ENCODE results near the gene TSPAN5.
A peak's percentile ranks its signal among the peaks of the same experiment; 100 is the strongest.
"Not testable (repeated sequence)": the region's sequence is repeated elsewhere in the genome, so short reads cannot be mapped to it uniquely, and the experiment has no call there.

TSPAN5 gene

DNA sequence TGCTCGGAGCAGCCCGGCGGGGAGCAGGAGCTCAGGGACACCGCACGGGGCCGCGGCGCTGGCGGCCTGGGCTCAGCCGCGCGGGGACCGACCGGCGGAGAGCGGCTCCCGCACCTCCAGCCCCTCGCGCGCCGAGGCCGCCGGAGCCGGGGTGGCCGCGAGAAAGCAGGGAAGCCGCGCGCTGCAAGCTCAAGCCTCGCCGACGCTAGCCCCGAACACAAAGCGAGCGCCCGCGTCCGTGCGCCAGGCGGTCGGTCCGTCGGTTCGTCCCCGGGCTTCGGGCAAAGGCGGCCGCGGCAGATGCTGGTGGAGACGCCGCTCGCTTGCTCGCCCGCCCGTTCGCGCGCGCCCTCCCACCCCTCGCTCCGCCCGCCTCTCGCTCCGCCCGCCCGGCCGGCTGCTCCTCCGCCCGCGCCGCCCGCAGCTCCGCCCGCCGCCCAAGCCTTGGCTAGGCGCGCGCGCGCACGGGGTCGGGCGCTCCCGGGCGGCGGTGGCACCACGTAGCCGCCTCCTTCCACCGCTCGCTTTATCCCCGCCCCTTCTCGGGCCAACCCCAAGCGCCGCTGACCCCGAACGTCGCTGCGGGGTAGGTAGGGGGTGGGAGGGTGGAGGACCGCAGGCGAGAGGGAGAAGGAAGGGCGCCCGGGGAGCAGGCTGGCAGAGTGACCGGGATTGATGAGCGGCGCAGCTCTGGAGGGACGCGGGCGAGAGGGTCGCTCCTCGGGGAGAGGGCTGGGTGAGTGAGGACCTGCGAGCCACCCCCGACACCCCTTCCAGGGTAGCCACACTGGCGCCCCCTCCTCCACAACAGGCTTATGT is at the start of gene TSPAN5:
TSS of gene TSPAN5 (minus strand) at position 325 of the 819 bp plus-strand sequence.
- peak; percentile 89 for DNase-seq

DNA sequence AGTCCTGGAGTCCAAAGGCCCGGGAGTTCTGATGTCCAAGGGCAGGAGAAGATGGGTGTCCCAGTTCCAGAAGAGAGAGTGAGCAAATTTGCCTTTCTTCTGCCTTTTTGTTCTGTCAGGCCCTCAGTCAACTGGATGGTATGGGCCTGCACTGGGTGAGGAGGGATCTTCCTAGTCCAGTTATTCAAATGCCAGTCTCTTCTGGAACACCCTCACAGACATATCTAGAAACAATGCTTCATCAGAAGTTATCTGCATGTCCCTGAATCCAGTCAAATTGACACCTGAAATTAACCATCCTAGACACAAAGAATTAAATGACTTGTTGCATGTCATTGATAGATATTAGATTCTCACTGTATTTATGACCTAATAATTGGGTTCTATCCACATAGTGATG is 48.5 kb upstream of the TSPAN5 start:
- DNase-seq, result no peak

DNA sequence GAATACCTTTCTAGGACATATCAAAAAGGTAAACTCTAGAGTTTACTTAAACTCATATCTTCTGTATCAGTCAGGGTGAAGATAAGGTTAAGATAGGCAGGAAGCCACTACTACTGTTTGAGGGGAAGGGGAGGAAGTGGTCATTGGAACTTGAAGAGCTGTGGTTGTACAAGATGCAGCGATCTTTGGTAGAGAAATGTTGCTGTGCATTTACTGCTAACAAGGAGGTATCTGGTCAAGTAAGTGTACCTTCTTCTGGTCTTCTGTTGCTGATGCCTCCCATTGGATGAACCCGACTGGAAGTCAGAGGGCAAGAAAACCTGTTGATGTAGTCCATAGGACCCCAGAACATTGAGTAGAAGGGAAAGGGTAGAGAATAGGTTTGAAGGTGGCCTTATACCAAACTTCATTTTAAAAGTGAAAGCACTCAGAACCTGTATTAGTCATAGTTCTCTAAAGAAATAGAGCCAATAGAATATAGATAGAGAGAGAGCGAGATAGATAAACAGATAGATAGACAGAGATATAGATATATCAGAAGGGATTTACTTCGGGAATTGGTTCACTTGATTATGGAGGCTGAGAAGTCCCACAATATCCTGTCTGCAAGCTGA is 47.9 kb upstream of the TSPAN5 start:
- no peak for DNase-seq

DNA sequence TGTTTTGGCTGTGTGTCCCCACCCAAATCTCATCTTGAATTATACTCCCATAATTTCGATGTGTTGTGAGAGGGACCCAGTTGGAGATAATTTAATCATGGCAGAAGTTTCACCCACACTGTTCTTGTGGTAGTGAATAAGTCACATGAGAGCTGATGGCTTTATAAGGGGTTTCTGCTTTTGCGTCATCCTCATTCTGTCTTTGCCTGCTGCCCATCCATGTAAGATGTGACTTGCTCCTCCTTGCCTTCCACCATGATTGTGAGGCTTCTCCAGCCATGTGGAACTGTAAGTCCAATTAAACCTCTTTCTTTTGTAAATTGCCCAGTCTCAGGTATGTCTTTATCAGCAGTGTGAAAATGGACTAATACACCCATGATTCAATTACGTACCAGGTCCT is 47.2 kb upstream of the TSPAN5 start:
- DNase-seq, result not testable (repeated sequence)

DNA sequence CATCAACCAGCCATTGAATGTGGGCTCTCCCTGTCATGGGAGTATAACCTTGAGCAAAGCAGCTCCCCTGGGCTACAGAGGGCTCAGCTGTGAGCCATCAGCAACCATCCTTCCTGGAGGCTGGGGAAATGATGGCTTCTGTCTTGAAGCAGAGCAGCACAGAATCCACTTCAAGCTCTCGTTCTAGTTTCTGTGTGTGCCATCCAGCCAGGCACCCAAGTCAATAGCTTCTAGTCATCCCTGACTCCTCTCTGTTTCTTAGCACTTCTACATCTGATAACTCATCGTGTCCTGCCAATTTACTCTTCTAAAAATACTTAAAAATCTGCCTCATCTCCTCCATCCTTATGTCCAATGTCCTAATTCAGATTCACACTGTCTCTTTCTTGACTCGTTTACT is 42.2 kb upstream of the TSPAN5 start:
- no peak for DNase-seq

DNA sequence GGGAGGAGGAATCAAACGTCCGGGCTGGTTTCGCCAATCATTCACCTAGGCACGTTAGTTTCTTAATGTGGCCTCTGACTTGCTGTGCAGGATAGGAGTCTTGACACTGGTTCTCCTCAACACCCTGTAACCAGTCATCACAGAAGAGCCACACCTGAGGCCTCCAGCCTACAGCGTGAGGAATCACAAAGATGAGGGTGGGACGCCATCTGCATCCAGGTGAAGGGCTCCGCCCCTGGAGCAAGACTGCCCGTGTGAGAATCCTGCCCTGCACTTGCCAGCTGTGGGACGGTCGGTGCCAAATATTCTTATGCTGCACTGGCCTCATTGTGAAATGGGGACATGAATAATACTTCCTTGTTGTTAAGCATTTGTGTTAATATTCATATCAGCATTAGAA is 35.7 kb upstream of the TSPAN5 start:
- DNase-seq, result no peak

DNA sequence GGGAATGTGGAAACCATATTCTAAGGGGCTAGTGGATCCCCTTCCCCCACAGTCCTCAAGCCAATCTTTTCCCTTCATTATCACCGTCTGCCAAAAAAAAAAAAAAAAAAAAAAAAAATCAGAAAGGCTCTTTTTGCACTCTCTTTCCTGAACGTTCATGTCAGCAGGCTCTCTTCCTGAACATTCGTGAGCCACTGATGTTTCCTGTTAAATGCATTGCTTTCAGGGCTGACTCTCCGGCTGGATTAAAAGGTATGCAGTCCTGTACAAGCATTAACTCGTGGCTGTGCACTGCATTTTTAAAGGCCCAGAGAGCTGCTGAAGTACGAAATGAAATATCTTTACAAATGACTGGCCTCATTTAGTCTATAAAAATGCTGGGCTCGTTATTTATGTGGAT is 34.0 kb upstream of the TSPAN5 start:
- DNase-seq, result no peak

DNA sequence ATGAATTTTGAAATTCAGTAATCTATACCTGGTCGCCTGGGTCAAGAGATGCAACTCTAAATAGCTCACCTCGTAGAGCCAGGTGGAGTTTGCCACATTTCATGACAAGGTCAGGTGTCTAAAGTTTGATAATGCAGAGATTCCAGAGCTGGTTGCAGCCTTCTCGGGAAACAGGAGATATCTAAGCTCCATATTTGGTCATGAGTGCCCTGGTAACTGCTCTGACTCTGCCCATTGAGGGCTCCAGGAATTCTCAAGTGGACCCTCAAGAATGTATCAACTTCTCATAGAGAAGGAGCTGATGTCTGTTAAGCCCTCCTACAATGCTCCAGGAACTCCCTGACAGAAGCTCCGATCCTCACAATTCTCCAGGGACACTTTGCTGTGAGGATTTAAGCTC is 33.2 kb upstream of the TSPAN5 start:
- DNase-seq, result no peak

DNA sequence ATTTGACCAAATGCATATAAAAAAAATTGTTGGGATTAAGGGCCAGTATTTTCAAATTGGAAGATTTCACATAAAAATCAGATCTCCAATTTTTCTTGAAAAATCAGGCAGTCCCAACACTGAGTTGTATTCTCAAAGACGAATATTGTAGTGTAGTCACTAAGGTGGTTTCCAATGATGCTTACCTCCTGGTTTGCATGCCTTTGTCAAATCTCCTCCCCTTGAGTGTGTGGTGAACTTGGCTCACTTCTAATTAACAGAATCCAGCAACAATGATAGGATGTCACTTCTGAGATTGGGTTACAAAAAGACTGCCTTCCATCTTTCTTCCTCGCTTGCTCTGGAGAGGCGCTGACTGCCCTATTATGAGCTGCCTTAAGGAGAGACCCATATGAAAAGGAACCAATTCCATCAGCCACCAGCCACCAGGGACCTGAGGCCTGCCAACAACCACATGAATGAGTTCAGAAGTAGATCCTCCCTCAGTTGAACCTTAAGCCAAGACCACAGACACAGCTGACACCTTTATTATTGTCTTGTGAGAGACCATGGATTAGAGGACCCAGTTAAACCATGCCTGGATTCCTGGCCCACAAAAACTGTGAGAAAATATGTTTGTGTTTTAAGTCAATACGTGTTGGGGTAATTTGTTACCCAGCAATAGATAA is 31.2 kb upstream of the TSPAN5 start:
- DNase-seq, result no peak

DNA sequence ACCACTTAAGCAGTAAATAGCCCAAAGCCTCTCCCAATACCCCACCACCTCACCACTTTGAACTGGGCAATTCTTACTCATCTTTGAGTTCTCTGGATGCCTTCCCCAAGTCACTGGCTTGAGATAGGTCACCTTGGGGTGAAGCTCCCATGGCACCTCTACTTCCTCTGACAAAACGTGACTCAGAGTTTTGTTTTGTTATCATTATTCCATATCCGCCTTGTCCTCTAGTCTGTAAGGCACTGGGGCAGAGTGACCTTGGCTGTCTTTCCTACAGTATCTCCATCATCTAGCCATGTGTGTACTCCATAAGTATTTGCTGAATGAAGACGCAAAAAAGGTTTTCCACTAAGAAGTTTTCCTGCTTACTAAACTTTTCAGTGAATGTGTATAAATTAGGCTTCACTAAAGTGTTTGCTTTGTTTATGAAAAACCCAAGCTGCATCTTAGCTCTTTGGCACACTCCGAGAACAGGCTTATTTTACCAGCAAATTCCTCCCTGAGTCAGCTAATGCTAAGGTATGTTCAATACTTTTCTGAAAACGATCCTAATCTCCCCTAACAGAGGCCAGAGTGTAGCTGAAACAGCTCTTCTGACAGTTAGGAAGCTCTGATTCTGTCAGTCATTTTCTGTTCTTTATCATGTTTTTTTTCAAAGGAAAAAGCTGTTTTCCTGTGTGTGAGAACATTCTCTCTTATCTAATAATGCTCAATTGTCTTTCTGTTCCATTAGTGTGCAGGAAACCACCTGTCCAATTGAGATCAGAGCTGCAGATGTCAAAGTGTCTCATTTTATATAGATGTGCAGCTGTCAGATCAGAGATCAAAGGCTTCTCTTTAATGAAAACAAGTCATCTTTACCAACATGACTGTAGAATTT is 30.2 kb upstream of the TSPAN5 start:
- peak; percentile 12 for DNase-seq

DNA sequence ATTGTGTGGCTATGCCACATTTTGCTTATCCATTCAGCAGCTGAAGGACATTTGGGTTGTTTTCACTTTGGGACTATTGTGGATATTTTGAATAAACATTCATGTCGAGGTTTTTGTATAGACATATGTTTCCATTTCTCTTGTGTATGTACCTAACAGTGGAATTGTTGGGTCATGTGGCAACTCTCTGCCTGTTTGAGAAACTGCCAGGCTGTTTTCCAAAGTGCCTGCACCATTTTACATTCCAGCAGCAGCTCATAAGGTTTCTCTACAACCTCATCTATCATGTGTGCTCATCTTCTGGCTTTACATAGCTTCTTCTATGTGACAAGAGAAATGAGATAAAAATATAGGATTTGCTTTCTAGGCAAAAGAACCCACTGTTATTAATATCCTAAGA is 29.5 kb upstream of the TSPAN5 start:
- DNase-seq, result no peak

DNA sequence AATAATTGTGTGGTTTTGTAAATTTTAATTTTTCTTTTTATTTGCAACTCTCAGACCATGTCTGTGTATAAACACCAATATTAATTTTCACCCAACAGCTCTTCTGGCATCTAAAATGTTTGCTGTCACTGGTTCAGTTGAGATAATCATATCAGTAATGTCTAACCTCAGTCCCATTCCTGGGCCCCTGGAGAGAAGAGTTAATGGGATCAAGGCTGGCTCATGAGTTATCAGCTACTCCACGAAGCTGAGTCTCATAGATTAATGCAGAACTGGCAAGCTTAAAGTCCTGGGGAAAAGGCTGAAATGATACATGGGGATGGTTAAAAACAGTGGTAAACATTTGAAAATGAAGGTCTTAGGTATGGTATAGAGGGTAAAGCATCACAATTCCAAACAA is 28.4 kb upstream of the TSPAN5 start:
- peak; percentile 93 for DNase-seq

DNA sequence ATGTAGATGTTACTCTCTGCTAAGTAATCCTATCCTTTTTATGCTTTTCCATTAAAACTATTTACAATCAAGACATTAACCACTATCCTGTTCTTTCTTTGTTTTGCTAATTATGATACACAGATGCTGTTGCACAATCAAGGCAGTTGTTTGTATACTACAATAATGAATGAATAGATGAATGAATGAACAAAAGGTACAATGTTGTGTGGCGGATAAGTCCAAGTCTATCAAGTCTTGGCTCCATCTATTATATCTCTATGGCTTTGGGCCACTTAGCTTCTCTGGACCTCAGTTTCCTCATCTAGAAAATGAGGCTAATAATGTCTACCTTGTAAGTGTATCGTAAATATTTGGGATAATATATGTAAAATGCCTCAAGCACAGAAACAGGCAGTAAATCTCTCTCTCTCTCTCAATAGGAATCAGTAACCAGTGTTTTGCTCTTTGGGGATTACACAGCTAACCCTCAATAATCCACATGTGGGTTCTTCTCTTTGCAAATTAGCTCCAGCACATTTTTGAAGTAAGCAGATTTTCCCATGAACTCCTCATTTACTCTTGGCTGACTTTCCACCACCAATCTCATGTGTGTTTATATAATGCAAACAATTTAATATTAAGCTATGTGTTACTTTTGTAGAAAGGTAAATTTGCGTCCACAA is 27.8 kb upstream of the TSPAN5 start:
- DNase-seq, result peak; percentile 57

DNA sequence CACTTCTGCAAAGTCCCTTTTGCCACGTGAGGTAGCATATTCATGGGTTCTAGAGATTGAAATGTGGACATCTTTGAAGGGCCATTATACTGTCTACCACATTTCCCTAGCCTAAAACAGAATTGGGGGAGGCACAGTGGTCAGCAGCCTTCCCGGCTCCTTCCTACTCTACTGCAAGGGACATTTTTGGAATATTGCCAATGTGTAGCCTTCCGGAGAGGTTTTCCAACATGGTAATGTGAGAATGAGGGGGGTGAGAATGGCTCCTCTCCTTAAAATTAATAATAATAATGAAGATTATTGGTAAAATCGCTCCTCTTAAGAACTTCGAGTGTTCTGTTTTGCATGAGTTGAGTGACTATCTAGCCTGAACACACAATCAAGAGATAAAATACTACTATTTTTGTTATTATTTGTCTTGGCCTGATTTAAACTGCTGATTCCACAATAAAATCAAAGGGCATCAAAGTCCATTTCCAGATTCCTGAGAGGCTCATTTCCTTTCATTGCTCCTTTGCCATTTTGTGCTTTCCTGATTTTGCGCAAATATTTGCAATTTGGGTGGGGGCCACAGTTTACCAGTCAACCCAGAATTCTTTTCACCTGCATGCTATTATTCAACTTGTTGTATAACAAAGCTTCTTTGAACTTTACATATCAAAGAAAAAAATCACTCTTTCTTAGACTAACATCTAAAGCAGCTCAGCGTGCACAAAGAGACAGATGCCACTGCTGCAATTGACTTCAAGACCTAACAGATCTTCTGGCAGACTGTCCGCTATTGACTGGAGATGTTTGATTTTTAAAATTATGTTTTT is 27.0 kb upstream of the TSPAN5 start:
- no peak for DNase-seq

DNA sequence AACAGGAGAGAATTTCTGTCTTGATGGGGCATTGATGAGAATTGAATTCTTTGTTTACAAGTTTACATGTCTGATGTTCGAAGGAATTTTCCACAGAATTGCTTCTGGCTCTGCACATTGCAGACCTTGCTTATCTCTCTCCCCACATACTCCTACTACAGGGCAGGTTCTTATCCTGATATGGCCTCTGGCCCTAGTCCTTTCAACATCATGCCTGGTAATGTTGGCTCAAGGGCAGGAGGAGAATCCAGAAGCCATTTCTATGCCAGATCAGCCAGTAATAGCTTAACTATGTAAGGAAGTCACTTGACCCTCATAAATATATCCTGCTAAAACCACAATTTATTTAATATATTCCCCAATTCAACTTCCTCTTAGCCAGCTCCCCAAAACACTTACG is 24.3 kb upstream of the TSPAN5 start:
- DNase-seq, result no peak

DNA sequence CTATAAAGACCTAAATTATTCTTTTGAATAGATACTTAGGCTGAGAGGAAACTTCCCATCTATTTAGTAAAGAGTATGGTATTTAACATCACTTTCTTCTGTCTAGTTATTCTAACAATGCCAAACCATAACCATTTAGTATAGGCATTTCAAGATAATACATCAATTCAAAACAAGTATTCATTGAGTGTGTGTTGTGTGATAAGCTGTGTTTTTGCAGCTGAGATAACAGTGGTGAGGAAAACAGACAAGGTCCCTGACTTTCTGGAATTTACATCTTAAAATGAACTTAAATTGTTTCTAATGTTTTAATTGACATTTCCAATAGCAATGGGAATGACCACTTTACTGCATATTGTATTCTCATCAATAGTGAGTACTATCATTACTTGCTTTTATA is 22.4 kb upstream of the TSPAN5 start:
- DNase-seq, result no peak

DNA sequence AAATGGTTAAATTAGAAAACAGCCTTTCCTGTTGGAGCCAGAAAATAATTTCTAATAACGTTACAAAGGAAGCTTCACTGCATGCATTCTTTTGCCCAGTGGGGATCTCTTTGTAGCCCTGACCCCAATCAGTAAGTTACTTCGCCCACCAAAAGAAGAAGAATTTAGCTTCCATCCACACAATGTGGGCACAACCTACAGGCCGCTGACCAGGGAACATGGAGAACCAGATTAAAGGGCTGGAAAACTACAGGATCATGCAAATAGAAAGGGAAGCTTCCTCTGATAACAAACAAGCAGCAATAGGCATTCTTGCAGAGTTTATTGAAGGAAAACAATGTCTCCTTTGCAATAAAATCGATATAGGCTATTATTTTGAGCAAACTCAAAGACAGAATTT is 21.3 kb upstream of the TSPAN5 start:
- no peak for DNase-seq

DNA sequence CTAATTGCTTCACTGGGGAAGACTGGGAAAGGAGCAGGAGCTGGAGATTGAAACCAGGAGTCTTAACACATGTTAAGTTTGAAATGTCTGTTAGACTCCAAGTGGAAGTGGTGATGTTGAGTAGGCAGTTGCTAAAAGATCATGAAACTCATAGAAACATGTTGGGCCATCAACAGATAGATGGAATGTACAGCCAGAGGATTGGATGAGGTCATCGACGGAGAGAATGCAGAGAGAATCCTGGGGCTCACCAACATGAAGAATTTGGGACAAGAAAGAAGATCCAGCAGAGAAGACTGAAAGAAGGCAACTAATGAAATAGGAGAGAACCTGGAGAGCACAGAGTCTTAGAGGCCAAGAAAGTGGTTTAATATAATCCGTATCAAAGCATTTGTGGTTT is 19.4 kb upstream of the TSPAN5 start:
- no peak for DNase-seq

DNA sequence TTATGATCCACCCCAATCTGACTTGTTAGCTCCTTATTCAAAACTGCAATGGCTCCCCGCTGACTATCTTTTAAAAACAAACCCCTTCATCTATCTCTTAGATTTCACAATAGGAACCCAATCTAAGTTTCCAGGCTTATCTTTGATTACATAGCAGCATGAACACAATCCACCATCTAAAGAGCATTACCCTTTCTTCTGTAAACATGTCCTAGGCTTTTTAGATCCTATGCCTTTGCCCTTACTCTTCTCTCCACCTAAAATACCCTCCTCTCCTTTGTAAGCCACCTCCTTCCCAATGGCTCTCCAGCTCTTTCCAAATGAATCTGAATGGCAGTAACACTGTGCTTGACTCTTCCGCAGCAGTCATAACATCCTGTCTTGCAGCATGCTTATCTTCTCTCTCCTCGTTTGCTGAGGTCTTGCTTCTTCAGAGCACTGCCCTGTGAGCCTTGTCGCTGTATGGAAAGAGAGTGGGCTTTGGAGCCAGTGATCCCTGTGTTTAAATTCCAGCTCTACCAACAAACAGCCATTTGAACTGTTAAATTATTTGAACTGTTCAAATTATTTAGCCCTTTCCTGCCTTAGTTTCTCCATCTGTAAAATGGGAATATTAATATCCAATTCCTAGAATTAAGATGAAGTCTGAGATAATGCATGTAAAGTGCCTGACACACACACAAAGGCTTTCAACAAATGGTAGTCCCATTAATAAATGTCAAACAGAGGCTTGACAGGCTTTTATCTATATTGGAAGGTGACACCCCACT is 16.2 kb upstream of the TSPAN5 start:
- DNase-seq, result peak; percentile 67

DNA sequence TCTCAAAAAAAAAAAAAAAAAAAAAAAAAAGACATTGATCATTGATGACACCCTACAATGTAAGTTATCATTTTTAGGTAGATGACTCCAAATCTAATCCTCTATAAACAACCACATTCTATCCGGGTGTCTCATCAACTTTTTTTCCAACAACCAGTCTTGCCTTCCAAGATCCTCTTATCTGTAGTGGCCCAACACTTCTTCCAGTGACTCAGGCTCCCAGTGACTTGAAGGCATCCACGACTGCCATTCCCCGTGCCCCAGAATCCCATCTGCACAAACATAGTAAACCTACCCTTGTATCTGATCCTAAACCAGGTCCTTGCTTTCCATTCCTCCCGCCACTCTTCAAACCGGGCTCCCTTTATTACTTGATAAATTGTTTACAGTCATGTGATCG is 15.6 kb upstream of the TSPAN5 start:
- DNase-seq, result no peak

DNA sequence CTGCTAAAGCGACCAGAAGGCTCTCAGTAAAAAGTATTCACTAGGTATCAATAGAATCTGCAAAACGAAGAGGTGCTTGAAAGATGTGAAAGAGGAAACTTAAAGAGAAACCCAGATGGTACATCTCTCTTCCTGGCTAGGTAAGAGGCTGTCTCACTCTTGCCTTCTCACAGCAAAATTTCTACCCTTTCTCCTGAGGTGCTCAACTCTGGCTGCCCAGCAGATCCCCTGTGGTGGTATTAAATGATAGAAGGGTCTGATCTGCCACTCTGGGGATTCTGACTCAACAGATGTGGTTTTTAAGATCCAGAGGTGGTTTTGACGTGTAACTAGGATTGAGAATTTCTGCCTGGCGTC is 14.9 kb upstream of the TSPAN5 start:
- DNase-seq, result no peak
